HepG2 (cell line): Measurements from ENCODE around the gene MALT1. TPM values are rescaled to one million over a fixed set of nuclear protein-coding genes. Genes with fewer than 3 reads are reported as not detected.
A peak's percentile ranks its signal among the peaks of the same experiment; 100 is the strongest.

Experiments
- ATAC-seq: fragments of 200-7000 bp; cut with Tn5 transposase; 3 replicates; pipeline ENCODE4 v1.9.1; 2020; ENCODE audit warnings: mild to moderate bottlenecking, moderate library complexity
- BruUV-seq: library from RNA; stranded (reverse); fragments of 400-500 nt; replicated peaks from 2 replicates; lab custom pipeline; 2021; lab: Mats Ljungman, UMichigan
- CTCF ChIA-PET: fragments of 300-600 bp; formaldehyde crosslinking; extraction: SDS; loops from one replicate; lab custom pipeline; 2021; ENCODE audit warnings: low total read pairs, inconsistent platforms, low intra/inter-chr PET ratio; lab: Yijun Ruan, JAX
- POLR2A ChIA-PET: fragments of 350-600 bp; sonication (Branson Sonifier 250); formaldehyde crosslinking; loops from one replicate; lab custom pipeline; 2020; ENCODE audit warnings: antibody characterized with exemption, inconsistent platforms; lab: Yijun Ruan, JAX
- DNase-seq: peaks from one replicate; pipeline ENCODE4 v3.0.0-alpha.2; 2015; ENCODE audit warnings: low spot score
- FAIRE-seq: peaks from 3 replicates; lab custom pipeline; 2011; peaks lifted over from hg19 to GRCh38; lab: Jason Lieb, UNC
- H2AFZ ChIP-seq: one replicate; pipeline ENCODE4 v1.6.1; 2011; ENCODE audit warnings: low read length, inconsistent platforms
- H3K27ac ChIP-seq: fragments of 300-600 bp; 3 replicates; pipeline ENCODE4 v1.8.0; 2011; ENCODE audit warnings: mixed run types, mild to moderate bottlenecking, mixed read lengths, low read length, inconsistent platforms; ENCODE audit not compliant: insufficient read depth; ENCODE audit errors: extremely low read length
- H3K27me3 ChIP-seq, 2 experiments: fragments of 200-600 bp in 1 of 2; 2 replicates in 1 of 2; 3 replicates in 1 of 2; pipeline versions ENCODE4 v1.6.0 to v1.8.0; 2011; ENCODE audit warnings: low read length in 2 of 2, mild to moderate bottlenecking in 2 of 2, moderate library complexity in 2 of 2, inconsistent platforms in 1 of 2; ENCODE audit not compliant: insufficient read depth in 2 of 2, control insufficient read depth in 1 of 2
- H3K36me3 ChIP-seq, 2 experiments: fragments of 200-600 bp in 1 of 2; replicated peaks in 1 of 2; 2 replicates in 1 of 2; 3 replicates in 1 of 2; pipeline versions ENCODE4 v1.5.1 to v1.8.0; 2011; ENCODE audit warnings: low read length in 2 of 2, inconsistent platforms in 1 of 2; ENCODE audit not compliant: insufficient read depth in 2 of 2, control insufficient read depth in 1 of 2
- H3K4me1 ChIP-seq: 2 replicates; pipeline ENCODE4 v1.5.1; 2012; ENCODE audit warnings: low read length, inconsistent platforms; ENCODE audit not compliant: insufficient read depth
- H3K4me2 ChIP-seq: 2 replicates; pipeline ENCODE4 v1.6.0; 2011; ENCODE audit warnings: low read depth, low read length, inconsistent platforms
- H3K4me3 ChIP-seq, 3 experiments: fragments of 200-600 bp in 1 of 3; sonication (generic), shearing (Covaris generic) in 1 of 3; replicated peaks in 1 of 3; 2 replicates each; pipeline ENCODE4 v1.5.1; 2011 to 2016; ENCODE audit warnings: low read length in 3 of 3, inconsistent platforms in 2 of 3, low read depth in 2 of 3, mild to moderate bottlenecking in 2 of 3, control low read depth in 1 of 3, mixed read lengths in 1 of 3; ENCODE audit not compliant: insufficient read depth in 1 of 3
- H3K79me2 ChIP-seq: one replicate; pipeline ENCODE4 v1.6.1; 2011; ENCODE audit warnings: low read length, inconsistent platforms; ENCODE audit not compliant: insufficient read depth
- H3K9ac ChIP-seq: 2 replicates; pipeline ENCODE4 v1.6.0; 2011; ENCODE audit warnings: mild to moderate bottlenecking, low read depth, low read length, inconsistent platforms; ENCODE audit not compliant: insufficient read depth
- H3K9me3 ChIP-seq: 2 replicates; pipeline ENCODE4 v1.5.1; 2012; ENCODE audit warnings: mild to moderate bottlenecking, low read length
- H4K20me1 ChIP-seq: 2 replicates; pipeline ENCODE4 v1.6.0; 2011; ENCODE audit warnings: inconsistent platforms, mild to moderate bottlenecking, low read length, moderate library complexity; ENCODE audit not compliant: insufficient read depth
- BCL6 ChIP-seq: IDR thresholded peaks from 2 replicates; pipeline ENCODE4 v1.6.1; 2016; ENCODE audit warnings: missing genetic modification reagents, missing compliant biosample characterization
- HNF1A ChIP-seq, 2 experiments: sonication (generic) in 1 of 2; formaldehyde crosslinking in 1 of 2; IDR thresholded peaks; 2 replicates each; pipeline versions ENCODE4 v1.4.0 to v1.6.1; 2016 to 2020; ENCODE audit warnings: borderline replicate concordance in 1 of 2, low read depth in 1 of 2, mild to moderate bottlenecking in 1 of 2, missing genetic modification reagents in 1 of 2
- HOXD1 ChIP-seq: sonication (generic); formaldehyde crosslinking; IDR thresholded peaks from 2 replicates; pipeline ENCODE4 v1.5.0; 2020; ENCODE audit warnings: missing genetic modification reagents
- MAZ ChIP-seq, 2 experiments: sonication (generic) in 1 of 2; formaldehyde crosslinking in 1 of 2; IDR thresholded peaks; 2 replicates each; pipeline versions ENCODE4 v1.5.0 to v1.6.1; 2012 to 2020; ENCODE audit warnings: low read depth in 2 of 2, mild to moderate bottlenecking in 2 of 2, borderline replicate concordance in 1 of 2, improper control_type of control experiment in 1 of 2, low read length in 1 of 2, missing genetic modification reagents in 1 of 2, moderate library complexity in 1 of 2
- MEIS1 ChIP-seq: sonication (generic); formaldehyde crosslinking; IDR thresholded peaks from 2 replicates; pipeline ENCODE4 v1.9.0; 2021; ENCODE audit warnings: mild to moderate bottlenecking, missing genetic modification reagents, moderate library complexity, borderline replicate concordance
- MZF1 ChIP-seq: sonication (generic); formaldehyde crosslinking; IDR thresholded peaks from 2 replicates; pipeline ENCODE4 v1.8.1; 2023; ENCODE audit warnings: mild to moderate bottlenecking, missing genetic modification reagents, borderline replicate concordance
- PHF8 ChIP-seq: sonication (generic); formaldehyde crosslinking; IDR thresholded peaks from 2 replicates; pipeline ENCODE4 v1.5.0; 2020; ENCODE audit warnings: missing genetic modification reagents
- SAP130 ChIP-seq: IDR thresholded peaks from 2 replicates; pipeline ENCODE4 v1.6.1; 2016; ENCODE audit warnings: low read depth
- SOX13 ChIP-seq, 3 experiments: fragments of 450-650 bp in 1 of 3; sonication (generic) in 1 of 3; formaldehyde crosslinking in 1 of 3; IDR thresholded peaks in 2 of 3; conservative IDR thresholded peaks in 1 of 3; 2 replicates each; pipeline versions ENCODE4 v1.5.0 to v1.6.1; 2016 to 2020; ENCODE audit warnings: antibody characterized with exemption in 1 of 3, mild to moderate bottlenecking in 1 of 3, missing compliant biosample characterization in 1 of 3, missing genetic modification reagents in 1 of 3, moderate library complexity in 1 of 3
- ZNF446 ChIP-seq: sonication (generic); formaldehyde crosslinking; IDR thresholded peaks from 2 replicates; pipeline ENCODE4 v1.5.0; 2020; ENCODE audit warnings: mild to moderate bottlenecking, missing genetic modification reagents
- WGBS: methylation state at CpG from one replicate; pipeline ENCODE4 v1.1.6; 2017; ENCODE audit warnings: low lambda C conversion rate; 5-methylcytosine and 5-hydroxymethylcytosine counted together
- in situ Hi-C: cut with HindIII; loops from 2 replicates; pipeline ENCODE4 v1.10.0; 2017; ENCODE audit warnings: low pct_unique_long_range_greater_than_20kb; ENCODE audit not compliant: extremely low pct_ligation_motif_present
- intact Hi-C: fragments of 100-400 bp; cut with micrococcal nuclease; formaldehyde crosslinking; loops from one replicate; pipeline ENCODE4 v1.10.0; 2022; ENCODE audit not compliant: unreplicated experiment
- polyA plus RNA-seq, 8 experiments: library from polyadenylated mRNA; depleted of rRNA in 3 of 8; stranded (reverse) in 7 of 8; unstranded in 1 of 8; fragments of >200 nt; fragmentation: Illumina TruSeq in 4 of 8; extraction: Trizol in 4 of 8; gene quantifications; 2 replicates each; pipeline versions ENCODE4 v1.2.1 to v1.2.3, GENCODE V29; 2011 to 2016; ENCODE audit warnings: low read depth in 4 of 8, missing spikeins in 1 of 8, mixed read lengths in 1 of 8; ENCODE audit not compliant: insufficient read depth in 1 of 8
- total RNA-seq, 5 experiments: library from RNA; depleted of rRNA; stranded (reverse); fragments of >200 nt; fragmentation: Illumina TruSeq; extraction: Trizol; gene quantifications; 2 replicates each; pipeline ENCODE4 v1.2.3, GENCODE V29; 2016; ENCODE audit warnings: low read depth in 1 of 5

The MALT1 gene
- total and polyA plus RNA-seq, 2 of the 13 experiments (the other 11 are each of a cell fraction or from before 2014, with no cell fraction given), result 43.9 to 89.0 TPM

- intact Hi-C loops, result no loop called here
- in situ Hi-C loops, result no loop called here
Measured at GRCh38 chr18:58738322-58738721, 67.1 kb downstream of the MALT1 start.

More at GRCh38 chr18:58738322-58738721, 67.1 kb downstream of the MALT1 start:
- ATAC-seq (no peak), FAIRE-seq (peak; percentile 18), DNase-seq (no peak)
- H3K36me3 ChIP-seq, result peaks cover 11 to 57% of the 10 kb centered on the region in 2 experiments
- no peak overlapping the region for H2AFZ ChIP-seq
- WGBS, result 95% methylated on average over 3 of the region's 3 CpGs
- BruUV-seq, result no TSS peak
- H3K4me3 ChIP-seq, result no peak overlapping the region
- H3K9me3 ChIP-seq, result no peaks in the 10 kb centered on the region
- ChIA-PET POLR2A (no interaction called here), CTCF (no interaction called here)
- H3K27ac ChIP-seq, result no peak overlapping the region
- H3K79me2 ChIP-seq, result no peaks in the 10 kb centered on the region
- H3K4me2 ChIP-seq, result no peak overlapping the region
- H4K20me1 ChIP-seq, result no peaks in the 10 kb centered on the region
- TF ChIP-seq SAP130 (no peak), MZF1 (no peak), SOX13 (IDR thresholded peaks at IDR 0.05) (no peak), SOX13 (CRISPR knock-in tag; conservative IDR thresholded peaks at IDR 0.05 in 1 of 2, IDR thresholded peaks at IDR 0.05 in 1 of 2) (no peak), HOXD1 (CRISPR knock-in tag) (no peak), ZNF446 (no peak), MEIS1 (CRISPR knock-in tag) (no peak), MAZ (IDR thresholded peaks at IDR 0.05; ENCODE audit: borderline replicate concordance, low read depth, low read length) (no peak), MAZ (CRISPR knock-in tag; IDR thresholded peaks at IDR 0.05; ENCODE audit: low read depth) (no peak), HNF1A (IDR thresholded peaks at IDR 0.05; ENCODE audit: low read depth) (no peak), HNF1A (CRISPR knock-in tag; IDR thresholded peaks at IDR 0.05; ENCODE audit: borderline replicate concordance) (no peak), BCL6 (CRISPR knock-in tag) (no peak), PHF8 (CRISPR knock-in tag) (no peak)
- H3K27me3 ChIP-seq, result no peaks in the 10 kb centered on the region
- no peak overlapping the region for H3K9ac ChIP-seq
- no peaks in the 10 kb centered on the region for H3K4me1 ChIP-seq
